Neural cell (in vitro differentiated cells): ENCODE data around the gene SNRPB.

Experiments used
- EP300 ChIP-seq: fragments of 450-650 bp; conservative IDR thresholded peaks from 2 replicates; pipeline ENCODE4 v1.6.1; 2014; ENCODE audit warnings: antibody characterized with exemption, mild to moderate bottlenecking, moderate library complexity; ENCODE audit not compliant: poor library complexity, severe bottlenecking
- EZH2 ChIP-seq: fragments of 200-600, 300-800 bp; shearing (Covaris generic), sonication (generic); IDR thresholded peaks from 2 replicates; pipeline ENCODE4 v1.6.1; 2014; ENCODE audit warnings: antibody characterized with exemption, low read length, borderline replicate concordance, mild to moderate bottlenecking; ENCODE audit not compliant: insufficient read depth, poor library complexity, severe bottlenecking
- MXI1 ChIP-seq: fragments of 450-650 bp; conservative IDR thresholded peaks from 2 replicates; pipeline ENCODE4 v1.6.1; 2014; ENCODE audit warnings: antibody characterized with exemption, mild to moderate bottlenecking; ENCODE audit not compliant: poor library complexity, severe bottlenecking
- POLR2AphosphoS5 ChIP-seq: IDR thresholded peaks from 2 replicates; pipeline ENCODE4 v1.6.1; 2012
- RAD21 ChIP-seq: fragments of 450-650 bp; conservative IDR thresholded peaks from 2 replicates; pipeline ENCODE4 v1.6.1; 2014; ENCODE audit warnings: antibody characterized with exemption, mild to moderate bottlenecking, moderate library complexity
- SMC3 ChIP-seq: fragments of 450-650 bp; conservative IDR thresholded peaks from 2 replicates; pipeline ENCODE4 v1.6.1; 2014; ENCODE audit warnings: antibody characterized with exemption, mild to moderate bottlenecking, moderate library complexity; ENCODE audit not compliant: poor library complexity
- TAF1 ChIP-seq: IDR thresholded peaks from 2 replicates; pipeline ENCODE4 v1.6.1; 2012; ENCODE audit warnings: low read depth
- TF ChIP-seq, protein P1 (sequence below): fragments of 450-650 bp; IDR thresholded peaks from 2 replicates; pipeline ENCODE4 v1.5.1; 2014; ENCODE audit warnings: antibody characterized with exemption, mild to moderate bottlenecking, moderate library complexity; ENCODE audit not compliant: poor library complexity, severe bottlenecking
- TF ChIP-seq, protein P2 (sequence below): IDR thresholded peaks from 2 replicates; pipeline ENCODE4 v1.6.1; 2012; ENCODE audit warnings: borderline replicate concordance

DNA sequence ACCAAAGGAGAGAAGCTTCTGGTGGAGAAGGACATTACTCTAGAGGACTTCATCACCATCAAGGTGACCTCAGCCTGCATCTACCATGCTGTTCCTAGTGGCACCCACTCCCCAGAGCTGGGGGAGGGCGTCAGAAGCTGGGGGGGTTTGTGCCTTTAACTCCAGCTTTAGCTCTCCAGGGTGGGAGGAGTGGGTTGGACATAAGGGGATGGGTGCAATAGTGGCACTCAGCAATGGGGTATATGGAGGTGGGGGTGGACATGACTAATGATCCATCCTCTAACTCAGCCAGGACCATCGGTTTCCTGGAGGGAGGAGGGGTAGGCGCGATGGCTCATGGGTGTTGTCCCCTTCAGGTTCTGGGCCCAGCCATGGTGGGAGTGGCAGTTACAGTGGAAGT lies 40.1 kb downstream of the SNRPB start:
- TF ChIP-seq TAF1 (no peak), POLR2AphosphoS5 (no peak), EP300 (no peak), EZH2 (no peak), SMC3 (no peak), RAD21 (no peak), MXI1 (no peak)
- TF ChIP-seq, protein P1, sequence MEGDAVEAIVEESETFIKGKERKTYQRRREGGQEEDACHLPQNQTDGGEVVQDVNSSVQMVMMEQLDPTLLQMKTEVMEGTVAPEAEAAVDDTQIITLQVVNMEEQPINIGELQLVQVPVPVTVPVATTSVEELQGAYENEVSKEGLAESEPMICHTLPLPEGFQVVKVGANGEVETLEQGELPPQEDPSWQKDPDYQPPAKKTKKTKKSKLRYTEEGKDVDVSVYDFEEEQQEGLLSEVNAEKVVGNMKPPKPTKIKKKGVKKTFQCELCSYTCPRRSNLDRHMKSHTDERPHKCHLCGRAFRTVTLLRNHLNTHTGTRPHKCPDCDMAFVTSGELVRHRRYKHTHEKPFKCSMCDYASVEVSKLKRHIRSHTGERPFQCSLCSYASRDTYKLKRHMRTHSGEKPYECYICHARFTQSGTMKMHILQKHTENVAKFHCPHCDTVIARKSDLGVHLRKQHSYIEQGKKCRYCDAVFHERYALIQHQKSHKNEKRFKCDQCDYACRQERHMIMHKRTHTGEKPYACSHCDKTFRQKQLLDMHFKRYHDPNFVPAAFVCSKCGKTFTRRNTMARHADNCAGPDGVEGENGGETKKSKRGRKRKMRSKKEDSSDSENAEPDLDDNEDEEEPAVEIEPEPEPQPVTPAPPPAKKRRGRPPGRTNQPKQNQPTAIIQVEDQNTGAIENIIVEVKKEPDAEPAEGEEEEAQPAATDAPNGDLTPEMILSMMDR, result no peak
- TF ChIP-seq, protein P2, sequence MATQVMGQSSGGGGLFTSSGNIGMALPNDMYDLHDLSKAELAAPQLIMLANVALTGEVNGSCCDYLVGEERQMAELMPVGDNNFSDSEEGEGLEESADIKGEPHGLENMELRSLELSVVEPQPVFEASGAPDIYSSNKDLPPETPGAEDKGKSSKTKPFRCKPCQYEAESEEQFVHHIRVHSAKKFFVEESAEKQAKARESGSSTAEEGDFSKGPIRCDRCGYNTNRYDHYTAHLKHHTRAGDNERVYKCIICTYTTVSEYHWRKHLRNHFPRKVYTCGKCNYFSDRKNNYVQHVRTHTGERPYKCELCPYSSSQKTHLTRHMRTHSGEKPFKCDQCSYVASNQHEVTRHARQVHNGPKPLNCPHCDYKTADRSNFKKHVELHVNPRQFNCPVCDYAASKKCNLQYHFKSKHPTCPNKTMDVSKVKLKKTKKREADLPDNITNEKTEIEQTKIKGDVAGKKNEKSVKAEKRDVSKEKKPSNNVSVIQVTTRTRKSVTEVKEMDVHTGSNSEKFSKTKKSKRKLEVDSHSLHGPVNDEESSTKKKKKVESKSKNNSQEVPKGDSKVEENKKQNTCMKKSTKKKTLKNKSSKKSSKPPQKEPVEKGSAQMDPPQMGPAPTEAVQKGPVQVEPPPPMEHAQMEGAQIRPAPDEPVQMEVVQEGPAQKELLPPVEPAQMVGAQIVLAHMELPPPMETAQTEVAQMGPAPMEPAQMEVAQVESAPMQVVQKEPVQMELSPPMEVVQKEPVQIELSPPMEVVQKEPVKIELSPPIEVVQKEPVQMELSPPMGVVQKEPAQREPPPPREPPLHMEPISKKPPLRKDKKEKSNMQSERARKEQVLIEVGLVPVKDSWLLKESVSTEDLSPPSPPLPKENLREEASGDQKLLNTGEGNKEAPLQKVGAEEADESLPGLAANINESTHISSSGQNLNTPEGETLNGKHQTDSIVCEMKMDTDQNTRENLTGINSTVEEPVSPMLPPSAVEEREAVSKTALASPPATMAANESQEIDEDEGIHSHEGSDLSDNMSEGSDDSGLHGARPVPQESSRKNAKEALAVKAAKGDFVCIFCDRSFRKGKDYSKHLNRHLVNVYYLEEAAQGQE, result no peak
